Amniotic epithelial cell (primary cell): ENCODE data around the gene CDHR3.
"Not testable (repeated sequence)": the region's sequence is repeated elsewhere in the genome, so short reads cannot be mapped to it uniquely, and the experiment has no call there.

Experiments
- DNase-seq: peaks from one replicate; pipeline ENCODE4 v3.0.0-alpha.2; 2010; ENCODE audit warnings: low read depth

CDHR3 gene

DNA sequence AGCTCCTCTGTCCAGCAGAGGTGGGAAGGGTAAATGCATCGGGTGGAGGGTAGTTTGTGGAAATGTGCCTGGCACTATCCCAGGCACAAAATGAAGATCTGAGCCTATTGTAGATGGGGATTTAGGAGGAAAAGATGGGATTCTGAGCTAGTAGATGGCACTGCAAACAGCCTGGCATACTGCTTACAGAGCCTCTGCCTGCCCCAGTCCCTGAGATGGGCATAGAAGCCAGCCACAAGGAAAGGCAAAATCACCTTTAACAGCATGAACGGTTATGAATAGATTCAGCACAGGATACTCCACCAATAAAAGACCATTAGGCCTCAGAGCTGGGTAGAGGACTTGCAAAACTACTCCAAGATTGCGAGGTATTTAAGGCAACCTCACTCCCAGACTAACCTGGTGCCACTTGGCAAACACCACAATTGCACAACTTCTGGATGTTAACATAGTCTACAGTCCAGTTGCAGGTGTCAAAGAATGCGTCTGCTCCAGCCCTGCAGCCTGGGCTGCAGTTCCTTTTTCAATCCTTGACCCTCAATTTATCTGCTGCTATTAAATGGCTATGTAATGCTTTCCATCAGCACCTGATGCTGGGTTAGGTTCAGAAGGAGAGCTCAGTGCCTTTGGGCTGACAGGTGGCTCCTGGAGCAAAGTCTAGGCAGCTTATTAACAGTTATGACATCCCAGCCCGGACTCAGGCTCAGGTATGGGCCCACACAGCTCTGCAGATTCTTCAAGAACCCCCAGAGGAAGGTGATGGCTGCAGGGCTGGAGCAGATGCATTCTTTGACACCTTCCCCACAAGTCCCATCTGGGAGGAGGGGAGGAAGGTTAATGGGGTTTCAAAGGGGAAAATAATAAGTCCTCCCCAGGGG, 34.0 kb downstream of the CDHR3 start:
- DNase-seq, result peak; percentile 40

GRCh38 chr7:105999256-105999655, 36.2 kb downstream of the CDHR3 start:
- no peak for DNase-seq

DNA sequence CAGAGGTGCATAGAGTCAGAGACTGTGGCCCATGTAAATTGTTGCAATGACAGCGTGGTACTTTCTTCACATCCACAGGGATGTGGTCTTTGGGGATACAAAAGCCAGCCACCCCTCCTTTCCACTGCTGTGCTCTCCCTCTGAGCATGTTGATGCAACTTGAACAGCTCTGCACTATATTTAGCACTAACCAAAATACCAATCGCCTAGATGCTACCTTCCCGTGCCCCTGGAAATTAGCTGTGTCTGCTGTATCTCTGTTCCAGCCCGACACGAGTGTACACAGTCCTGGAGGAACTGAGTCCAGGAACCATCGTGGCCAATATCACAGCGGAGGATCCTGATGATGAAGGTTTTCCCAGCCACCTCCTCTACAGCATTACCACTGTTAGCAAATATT, 38.1 kb downstream of the CDHR3 start:
- no peak for DNase-seq

- no peak for DNase-seq
Measured at GRCh38 chr7:106001886-106002285, 38.8 kb downstream of the CDHR3 start.

DNA sequence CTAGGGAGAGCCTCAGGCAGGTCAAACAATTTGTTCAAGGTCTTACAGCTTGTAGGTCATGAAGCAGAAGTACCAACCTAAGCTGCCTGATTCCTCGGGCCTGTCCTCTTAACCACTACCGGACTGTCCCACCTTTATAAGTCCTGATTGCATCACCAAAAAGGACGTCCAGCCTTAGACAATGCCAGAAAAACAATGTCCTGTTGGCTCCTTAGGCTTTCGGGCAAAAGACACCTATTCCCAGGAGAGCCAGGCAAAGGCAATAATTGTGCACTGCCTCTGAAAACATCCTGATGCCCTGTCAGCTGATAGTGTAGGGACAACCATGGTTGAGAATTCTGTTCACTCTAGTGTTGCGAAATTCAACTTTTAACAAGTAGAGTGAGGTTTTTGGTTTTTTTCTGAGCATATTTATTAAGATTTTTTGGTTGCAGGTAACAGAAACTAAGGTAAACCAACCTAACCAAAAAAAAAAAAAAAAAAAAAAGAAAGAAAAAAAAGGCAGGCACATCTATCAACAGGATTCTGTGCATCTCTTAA, 40.5 kb downstream of the CDHR3 start:
- DNase-seq, result no peak

DNA sequence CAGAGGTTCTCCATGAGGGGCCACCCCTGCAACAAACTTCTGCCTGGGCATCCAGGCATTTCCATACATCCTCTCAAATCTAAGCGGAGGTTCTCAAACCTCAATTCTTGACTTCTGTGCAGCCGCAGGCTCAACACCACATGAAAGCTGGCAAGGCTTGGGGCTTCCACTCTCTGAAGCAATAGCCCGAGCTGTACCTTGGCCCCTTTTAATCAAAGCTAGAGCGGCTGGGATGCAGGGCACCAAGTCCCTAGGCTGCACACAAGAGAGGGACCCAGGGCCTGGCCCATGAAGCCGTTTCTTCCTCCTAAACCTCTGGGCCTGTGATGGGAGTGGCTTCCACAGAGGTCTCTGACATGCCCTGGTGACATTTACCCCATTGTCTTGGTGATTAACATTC, 43.8 kb downstream of the CDHR3 start:
- DNase-seq, result no peak

DNA sequence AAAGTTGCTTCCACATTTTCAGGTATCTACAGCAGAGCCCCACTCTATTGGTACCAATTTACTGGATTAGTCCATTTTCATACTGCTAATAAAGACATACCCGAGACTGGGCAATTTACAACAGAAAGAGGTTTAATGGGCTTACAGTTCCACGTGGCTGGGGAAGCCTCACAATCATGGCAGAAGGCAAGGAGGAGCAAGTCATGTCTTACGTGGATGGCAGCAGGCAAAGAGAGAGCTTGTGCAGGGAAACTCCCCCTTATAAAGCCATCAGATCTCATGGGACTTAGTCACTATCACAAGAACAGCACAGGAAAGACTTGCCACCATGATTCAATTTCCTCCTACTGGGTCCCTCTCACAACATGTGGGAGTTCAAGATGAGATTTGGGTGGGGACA, 44.7 kb downstream of the CDHR3 start:
- DNase-seq, result not testable (repeated sequence)

- peak; percentile 97 for DNase-seq
Measured at GRCh38 chr7:106009503-106010226, 46.6 kb downstream of the CDHR3 start.

DNA sequence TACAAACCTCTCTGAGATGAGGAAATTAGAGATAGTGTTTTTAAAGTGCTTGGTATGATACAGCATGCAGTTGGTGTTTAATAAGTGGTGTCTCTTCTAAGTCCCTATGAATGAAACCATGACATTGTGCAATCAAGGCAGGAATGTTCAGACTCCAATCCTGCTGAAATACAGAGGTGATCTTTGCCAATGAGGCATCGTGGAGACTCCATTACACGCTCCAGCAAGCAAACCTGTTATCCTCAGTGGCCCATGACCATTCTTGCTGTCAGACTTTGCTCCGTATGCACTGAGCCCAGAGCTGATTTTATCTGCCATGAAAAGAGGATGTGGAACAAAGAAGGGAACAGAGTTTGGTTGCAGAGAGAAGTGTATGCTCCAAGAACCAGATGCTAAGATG, 47.3 kb downstream of the CDHR3 start:
- DNase-seq, result peak; percentile 40

DNA sequence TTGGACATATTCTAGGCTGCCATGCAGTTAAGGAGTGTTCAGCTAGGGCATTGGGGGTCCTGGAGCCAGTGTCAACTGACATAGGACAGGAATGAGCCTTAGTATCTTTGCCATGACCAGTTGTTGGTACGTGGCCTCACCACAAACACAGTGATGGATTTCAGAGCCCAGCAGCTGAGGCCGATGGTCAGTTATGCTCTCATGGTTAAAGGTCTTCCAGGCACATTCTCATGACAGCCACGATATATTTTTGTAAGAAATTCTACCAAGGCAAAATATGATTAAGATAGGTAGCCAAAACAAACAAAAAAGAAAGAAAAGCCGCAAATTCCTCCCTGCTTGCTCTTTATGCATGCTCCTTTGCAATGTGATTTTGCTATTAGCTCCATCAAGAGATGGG, 47.8 kb downstream of the CDHR3 start:
- DNase-seq, result no peak

- no peak for DNase-seq
Measured at GRCh38 chr7:106012184-106012583, 49.1 kb downstream of the CDHR3 start.

GRCh38 chr7:106012935-106013439, 49.9 kb downstream of the CDHR3 start:
- peak; percentile 90 for DNase-seq

- peak; percentile 69 for DNase-seq
Measured at GRCh38 chr7:106015381-106016218, 52.5 kb downstream of the CDHR3 start.

DNA sequence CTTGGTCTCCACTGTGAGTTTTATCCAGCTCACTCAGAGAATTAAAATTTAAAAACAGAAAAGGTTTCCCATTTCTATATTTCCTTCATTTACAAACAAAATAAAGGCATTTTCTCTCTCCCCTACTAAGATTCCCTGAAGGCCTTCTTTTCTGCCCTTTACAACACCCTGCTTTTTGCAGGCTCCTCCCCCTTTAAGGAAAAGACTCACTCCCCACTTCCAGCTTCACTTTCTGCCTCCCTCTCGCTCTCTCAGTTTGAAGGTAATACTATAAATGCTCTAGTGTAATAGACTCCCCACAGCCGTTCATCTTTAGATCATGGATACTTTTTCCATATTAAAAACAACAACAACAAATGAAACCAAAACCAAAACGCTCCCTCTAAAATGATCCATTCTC, 53.3 kb downstream of the CDHR3 start:
- no peak for DNase-seq

DNA sequence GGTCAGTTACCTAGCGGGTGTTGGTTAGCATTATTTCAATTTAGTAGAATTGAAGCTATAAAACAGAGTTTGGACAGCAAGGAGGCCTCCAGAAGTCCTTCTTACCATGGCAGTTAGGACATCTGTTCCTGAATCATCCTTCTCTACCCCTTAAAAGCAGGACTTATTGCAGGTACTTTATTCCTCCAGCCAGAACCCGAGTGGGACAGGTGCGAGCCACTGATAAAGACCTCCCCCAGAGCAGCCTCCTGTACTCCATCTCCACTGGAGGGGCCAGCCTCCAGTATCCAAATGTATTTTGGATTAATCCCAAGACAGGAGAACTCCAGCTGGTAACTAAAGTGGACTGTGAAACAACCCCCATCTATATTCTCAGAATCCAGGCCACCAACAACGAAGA, 54.6 kb downstream of the CDHR3 start:
- no peak for DNase-seq

GRCh38 chr7:106018566-106019469, 55.8 kb downstream of the CDHR3 start:
- DNase-seq, result no peak

- DNase-seq, result no peak
Measured at GRCh38 chr7:106019470-106019820, 56.4 kb downstream of the CDHR3 start.

DNA sequence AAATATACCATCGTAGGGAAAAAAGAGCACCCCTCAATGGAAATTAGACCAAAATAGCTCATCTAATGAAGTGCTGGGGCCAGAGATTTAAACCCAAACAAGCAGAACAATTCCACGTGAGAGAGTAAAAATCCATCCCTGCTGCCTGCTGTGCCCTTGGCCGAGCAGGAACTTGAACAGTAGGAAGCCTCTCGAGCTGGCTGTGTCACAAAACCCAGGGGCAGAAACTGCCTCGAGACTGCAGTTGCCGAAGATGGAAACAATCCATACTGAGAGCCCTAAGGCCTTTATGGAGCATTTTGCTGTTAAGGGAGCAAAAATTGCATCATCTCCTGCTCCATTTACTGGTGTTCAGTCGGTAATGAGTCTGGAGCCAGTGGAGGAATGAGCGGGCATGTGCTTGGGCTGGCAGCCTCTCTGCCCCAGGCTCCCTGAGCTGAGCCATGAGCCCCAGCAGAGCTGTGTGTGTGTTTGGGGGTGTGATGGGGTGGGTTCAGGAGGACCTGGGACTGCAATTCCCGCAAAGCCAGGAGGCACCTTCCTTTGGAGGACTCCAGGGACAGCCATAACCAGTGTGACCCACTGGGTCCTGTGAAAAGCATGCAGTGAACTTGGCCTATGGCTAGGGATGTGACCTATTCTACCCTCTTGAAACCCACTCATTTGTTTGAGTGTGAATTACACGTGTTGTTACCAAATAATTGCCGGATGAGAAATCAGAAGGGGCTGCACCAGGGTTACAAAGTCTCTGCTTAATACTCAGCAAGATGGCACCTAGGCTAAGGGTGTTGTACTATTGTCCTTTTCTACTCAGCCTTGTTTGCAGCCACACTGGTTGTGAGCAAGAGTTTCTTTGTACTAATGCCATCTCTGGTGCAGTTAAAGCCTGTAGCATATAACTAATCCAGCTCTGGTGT, 58.3 kb downstream of the CDHR3 start:
- DNase-seq, result no peak

- DNase-seq, result no peak
Measured at GRCh38 chr7:106022193-106022821, 59.2 kb downstream of the CDHR3 start.
